ENCODE data around the gene MEP1A.
"Not testable (repeated sequence)": the region's sequence is repeated elsewhere in the genome, so short reads cannot be mapped to it uniquely, and the experiment has no call there.

The MEP1A gene, protein sequence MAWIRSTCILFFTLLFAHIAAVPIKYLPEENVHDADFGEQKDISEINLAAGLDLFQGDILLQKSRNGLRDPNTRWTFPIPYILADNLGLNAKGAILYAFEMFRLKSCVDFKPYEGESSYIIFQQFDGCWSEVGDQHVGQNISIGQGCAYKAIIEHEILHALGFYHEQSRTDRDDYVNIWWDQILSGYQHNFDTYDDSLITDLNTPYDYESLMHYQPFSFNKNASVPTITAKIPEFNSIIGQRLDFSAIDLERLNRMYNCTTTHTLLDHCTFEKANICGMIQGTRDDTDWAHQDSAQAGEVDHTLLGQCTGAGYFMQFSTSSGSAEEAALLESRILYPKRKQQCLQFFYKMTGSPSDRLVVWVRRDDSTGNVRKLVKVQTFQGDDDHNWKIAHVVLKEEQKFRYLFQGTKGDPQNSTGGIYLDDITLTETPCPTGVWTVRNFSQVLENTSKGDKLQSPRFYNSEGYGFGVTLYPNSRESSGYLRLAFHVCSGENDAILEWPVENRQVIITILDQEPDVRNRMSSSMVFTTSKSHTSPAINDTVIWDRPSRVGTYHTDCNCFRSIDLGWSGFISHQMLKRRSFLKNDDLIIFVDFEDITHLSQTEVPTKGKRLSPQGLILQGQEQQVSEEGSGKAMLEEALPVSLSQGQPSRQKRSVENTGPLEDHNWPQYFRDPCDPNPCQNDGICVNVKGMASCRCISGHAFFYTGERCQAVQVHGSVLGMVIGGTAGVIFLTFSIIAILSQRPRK

DNA sequence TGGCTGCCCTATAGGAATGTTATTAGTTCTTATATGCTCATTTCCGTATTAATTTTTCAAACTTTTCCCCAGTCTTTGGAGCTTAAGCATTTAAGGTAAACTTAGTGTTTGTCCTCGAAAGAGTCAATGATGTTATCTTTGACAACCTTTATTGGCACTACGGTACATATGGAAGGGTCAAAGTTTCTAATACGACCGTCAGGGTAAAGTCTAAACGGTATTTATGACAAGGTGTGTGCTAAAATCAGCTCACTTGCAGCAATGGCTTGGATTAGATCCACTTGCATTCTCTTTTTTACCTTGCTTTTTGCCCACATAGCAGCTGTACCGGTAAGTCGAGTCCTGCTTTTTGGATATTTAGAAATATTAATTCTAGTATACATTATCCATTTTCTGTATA lies at the start of gene MEP1A:
MEP1A (plus strand) TSS at position 252 of the 400 bp plus-strand sequence; CDS start at position 262, 10 bp downstream.
- no peak for DNase-seq

GRCh38 chr6:46743425-46744158 lies 49.6 kb upstream of the MEP1A start:
- no peak for DNase-seq

DNA sequence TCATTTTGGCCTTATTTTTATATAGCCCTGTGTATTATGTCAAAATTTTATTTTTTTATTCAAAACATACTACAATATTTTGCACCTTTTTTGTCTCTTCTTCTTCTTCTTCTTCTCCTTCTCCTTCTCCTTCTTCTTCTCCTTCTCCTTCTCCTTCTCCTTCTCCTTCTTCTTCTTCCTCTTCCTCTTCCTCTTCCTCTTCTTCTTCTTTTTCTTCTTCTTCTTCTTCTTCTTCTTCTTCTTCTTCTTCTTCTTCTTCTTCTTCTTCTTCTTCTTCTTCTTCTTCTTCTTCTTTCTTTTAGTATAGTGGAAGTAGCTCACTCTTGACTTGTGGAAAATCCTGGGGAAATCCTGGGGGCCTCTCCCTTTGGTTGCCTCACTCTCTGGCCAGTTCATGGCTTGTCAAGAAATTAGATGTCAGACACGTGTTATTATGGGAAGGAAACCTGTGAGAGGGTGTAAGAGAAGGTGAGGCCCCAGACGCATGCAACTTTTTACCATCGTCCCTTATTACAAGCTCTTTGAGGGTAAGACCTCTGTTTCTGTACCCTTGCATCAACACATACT lies 48.9 kb upstream of the MEP1A start:
- DNase-seq: not testable (repeated sequence)

DNA sequence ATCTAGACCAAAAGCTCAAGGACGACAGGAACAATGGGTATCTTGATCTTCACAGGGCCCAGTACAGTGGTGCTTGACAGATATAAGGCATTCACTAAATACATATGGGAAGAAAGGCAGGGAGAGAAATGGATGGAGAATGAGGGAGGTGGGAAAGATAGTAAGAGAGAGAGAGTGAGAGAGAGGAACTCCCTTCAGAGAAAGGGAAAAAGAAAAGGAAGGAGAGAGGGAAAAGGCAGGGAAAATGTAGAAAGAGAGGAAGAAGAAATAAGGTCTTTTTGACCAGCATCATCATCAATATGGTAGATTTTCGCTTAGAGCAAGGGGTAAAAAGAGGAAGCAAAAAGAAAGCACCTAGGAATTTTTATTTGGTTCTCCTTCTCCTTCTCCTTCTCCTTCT lies 47.2 kb upstream of the MEP1A start:
- no peak for DNase-seq

DNA sequence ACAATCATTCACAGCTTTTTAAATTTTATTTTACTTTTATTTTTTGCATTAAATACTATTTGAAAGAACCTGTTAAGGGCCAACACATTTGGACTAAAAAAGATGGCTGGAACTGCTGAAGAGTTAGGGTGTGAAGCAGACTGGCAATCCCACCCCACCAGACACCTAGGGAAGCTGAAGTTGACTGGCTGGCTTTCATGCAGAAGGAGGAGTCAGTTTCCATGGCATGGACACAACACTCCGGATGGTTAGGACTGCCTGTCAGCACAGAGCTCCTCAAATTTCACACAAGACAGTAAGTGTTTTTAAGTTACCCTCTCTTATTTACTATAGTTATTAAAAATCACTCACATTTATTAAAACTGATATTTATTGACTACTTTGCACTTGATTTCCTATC lies 46.5 kb upstream of the MEP1A start, which contains the start of gene ANKRD66:
ANKRD66 (plus strand) TSS at position 238 of the 400 bp plus-strand sequence. CDS start 5,016 bp downstream, outside the sequence.
- DNase-seq: no peak

GRCh38 chr6:46748940-46749503 lies 44.2 kb upstream of the MEP1A start:
- DNase-seq: no peak

- DNase-seq: no peak
Measured at GRCh38 chr6:46749731-46750130, 43.5 kb upstream of the MEP1A start.

- DNase-seq: no peak
Measured at GRCh38 chr6:46751658-46752057, 41.5 kb upstream of the MEP1A start.

- no peak for DNase-seq
Measured at GRCh38 chr6:46755865-46756264, 37.3 kb upstream of the MEP1A start.

DNA sequence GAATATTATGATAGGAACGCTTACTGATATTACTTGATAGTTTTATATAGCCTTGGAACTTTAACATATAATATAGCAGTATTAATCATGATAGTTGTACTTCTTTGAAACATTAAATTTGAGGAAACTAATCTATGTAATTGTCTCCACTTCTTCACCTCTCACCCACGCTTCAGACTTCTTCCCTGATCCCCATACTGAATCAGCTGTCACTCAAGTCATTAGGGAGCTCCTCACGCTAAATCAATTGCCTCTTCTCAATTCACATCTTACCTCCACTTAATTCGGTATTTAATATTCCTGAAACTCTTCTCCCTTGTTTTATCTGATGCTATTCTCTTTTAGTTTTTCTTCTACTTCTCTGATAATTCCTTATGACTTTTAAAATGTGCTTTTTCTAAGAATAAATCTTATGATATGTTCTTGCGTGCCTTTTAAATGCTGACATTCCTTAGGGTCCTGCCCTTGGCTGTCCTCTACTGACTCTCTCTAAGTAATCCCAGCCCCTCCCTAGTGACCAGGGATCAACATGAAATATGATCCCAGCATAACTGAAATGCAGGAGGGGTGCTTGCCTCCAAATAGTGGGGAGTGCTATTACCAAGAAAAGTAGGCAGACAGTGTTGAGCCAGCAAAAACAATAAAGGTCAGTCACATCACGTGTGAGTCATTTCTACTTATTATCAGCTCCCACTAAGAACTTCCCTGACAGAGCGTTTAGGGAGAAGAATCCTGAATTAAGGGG lies 36.5 kb upstream of the MEP1A start:
- DNase-seq: no peak

GRCh38 chr6:46757214-46757596 lies 36.0 kb upstream of the MEP1A start:
- no peak for DNase-seq

DNA sequence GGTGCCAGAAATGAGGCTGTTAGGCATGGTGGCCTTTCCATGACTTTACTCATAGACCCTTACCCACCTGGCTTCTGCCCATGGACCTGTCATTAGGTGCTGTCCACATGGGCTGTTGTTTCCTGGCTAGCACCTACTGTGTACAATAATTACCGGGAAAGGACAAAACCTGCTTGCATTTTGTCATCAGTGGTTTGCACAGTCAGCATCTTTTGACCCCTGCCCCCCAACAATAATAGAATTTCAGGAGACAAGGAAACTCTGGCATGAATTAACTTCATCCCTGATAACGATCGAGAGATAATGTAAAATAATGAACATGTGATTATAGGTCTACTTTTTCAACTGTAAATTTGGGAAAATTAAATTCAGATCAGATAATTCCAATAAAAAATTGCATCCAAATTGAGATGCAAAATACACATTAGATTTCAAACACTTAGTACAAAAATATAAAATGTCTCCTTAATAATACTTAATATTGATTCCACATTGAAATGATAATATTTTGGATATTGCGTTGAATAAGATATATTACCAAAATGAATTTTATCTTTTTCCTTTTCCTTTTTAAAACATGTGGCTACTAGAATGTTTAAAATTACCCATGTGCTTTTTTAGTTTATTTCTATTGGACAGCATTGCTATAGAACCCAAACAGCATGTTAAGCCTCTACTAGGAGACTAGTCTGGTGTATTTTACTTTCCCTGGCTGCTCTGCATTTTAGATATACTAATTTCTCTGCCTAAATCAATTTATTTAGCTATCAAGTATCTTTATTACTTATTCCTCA lies 34.0 kb upstream of the MEP1A start:
- DNase-seq: no peak

DNA sequence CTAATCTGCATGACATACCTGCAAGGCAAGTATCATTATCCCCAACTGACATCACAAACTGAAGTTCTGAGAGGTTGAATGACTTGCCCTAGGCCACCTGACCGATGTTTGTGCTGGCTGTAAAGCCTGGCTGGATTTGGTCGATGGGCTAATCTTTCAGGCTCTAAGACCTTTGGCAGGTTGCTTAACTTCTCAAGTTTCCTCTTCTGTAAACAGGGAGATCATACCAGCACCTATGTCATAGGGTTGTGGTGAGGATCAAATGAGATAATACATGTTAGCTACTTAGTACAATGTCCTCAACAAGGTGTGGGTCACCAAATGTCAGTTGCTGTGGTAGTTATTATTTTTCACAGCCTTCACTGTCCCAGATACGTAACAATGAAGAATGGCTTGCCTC lies 32.3 kb upstream of the MEP1A start:
- DNase-seq: no peak

DNA sequence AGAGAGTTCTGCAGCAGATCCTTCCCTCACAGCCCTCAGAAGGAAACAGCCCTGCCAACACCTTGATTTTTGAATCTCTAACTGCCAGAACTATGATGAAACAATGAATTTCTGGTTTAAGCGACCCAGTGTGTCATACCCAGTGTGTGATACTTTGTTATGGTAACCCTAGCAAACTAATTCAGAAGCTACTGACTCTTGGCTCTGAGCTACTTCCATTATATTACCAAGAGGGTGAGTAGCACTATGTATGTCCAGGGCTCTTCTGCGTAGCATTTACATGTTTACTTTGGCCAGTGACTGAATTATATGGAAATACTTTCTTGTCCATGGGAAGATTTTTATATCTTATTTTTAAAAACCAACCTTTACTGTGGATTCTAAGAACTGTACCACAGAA lies 29.7 kb upstream of the MEP1A start:
- no peak for DNase-seq

GRCh38 chr6:46764280-46764679 lies 28.9 kb upstream of the MEP1A start:
- DNase-seq: not testable (repeated sequence)

DNA sequence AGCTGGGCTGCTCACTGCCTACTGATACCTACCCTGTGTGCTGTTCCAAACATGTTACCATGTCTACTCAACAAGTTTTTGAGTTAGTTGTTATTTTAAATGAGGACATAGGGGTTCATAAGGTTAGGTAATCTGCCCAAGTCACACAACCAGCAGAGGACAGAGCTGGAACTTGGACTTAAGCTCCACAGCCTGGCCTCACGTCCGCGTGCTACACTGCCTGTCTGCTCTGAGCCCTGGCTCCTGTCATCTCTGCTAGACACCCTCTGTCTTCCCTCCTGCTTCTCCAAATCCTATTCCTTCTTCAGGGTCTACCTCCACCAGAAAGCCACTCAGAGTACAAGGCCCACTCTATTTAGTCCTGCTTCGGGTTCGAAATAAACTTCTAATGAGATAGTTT lies 28.2 kb upstream of the MEP1A start:
- no peak for DNase-seq

- DNase-seq: no peak
Measured at GRCh38 chr6:46772016-46772415, 21.2 kb upstream of the MEP1A start.

DNA sequence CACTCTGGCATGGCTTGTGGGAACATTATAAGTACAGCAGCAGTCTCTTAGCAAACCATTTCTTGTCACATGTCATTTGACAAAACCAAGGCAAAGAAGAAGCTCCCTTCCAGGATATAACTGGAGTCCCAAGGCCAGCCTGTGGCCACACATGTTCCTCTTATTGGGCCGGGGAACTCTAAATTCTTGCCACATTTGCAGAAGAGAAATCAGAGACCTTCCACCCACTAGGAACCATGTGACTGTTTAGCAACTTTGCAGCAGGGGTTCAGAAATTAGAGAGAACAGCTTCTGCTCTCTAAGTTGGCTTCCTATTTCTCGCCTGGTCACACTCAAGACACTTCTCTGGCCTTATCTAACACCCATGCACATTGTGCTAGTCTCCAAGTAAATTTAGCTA lies 20.4 kb upstream of the MEP1A start:
- DNase-seq: no peak

- DNase-seq: no peak
Measured at GRCh38 chr6:46773201-46773855, 19.9 kb upstream of the MEP1A start.

DNA sequence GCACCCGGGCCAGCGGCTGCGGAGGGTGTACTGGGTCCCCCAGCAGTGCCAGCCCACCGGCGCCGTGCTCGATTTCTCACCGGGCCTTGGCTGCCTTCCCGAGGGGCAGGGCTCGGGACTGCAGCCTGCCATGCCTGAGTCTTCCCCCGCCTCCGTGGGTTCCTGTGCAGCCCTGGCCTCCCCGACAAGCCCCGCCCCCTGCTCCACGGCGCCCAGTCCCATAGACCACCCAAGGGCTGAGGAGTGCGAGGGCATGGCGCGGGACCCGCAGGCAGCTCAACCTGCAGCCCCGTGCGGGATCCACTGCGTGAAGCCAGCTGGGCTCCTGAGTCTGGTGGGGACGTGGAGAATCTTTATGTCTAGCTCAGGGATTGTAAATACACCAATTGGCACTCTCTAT lies 18.5 kb upstream of the MEP1A start:
- not testable (repeated sequence) for DNase-seq
